Retinal pigment epithelial cell (primary cell): Measurements from ENCODE around the gene NRG3.
"Not testable (repeated sequence)": the region's sequence is repeated elsewhere in the genome, so short reads cannot be mapped to it uniquely, and the experiment has no call there.

ENCODE experiments used
- DNase-seq: peaks from one replicate; pipeline ENCODE4 v3.0.0-alpha.2; 2010; ENCODE audit warnings: low read depth
- H3K4me3 ChIP-seq: 2 replicates; pipeline ENCODE4 v1.5.1; 2011; ENCODE audit warnings: mild to moderate bottlenecking, low read length, control low read depth, moderate library complexity
- CTCF ChIP-seq: conservative IDR thresholded peaks from 2 replicates; pipeline ENCODE4 v1.5.1; 2011; ENCODE audit warnings: low read depth, low read length, control low read depth, inconsistent platforms

Gene NRG3

GRCh38 chr10:82321724-82322123 lies 446.7 kb downstream of the NRG3 start:
- TF ChIP-seq CTCF: no peak

GRCh38 chr10:82331716-82332115 lies 456.7 kb downstream of the NRG3 start:
- no peak for DNase-seq
- no peak for TF ChIP-seq CTCF
- H3K4me3 ChIP-seq: no peak overlapping the region

More at GRCh38 chr10:82321724-82322123, 446.7 kb downstream of the NRG3 start:
- H3K4me3 ChIP-seq: no peak overlapping the region
- no peak for DNase-seq

GRCh38 chr10:82335831-82336230 lies 460.8 kb downstream of the NRG3 start:
- H3K4me3 ChIP-seq: no peak overlapping the region
- TF ChIP-seq CTCF: no peak
- no peak for DNase-seq

GRCh38 chr10:82340166-82340565 lies 465.2 kb downstream of the NRG3 start:
- DNase-seq: no peak
- no peak for TF ChIP-seq CTCF
- H3K4me3 ChIP-seq: no peak overlapping the region

GRCh38 chr10:82349590-82349989 lies 474.6 kb downstream of the NRG3 start:
- H3K4me3 ChIP-seq, DNase-seq: not testable (repeated sequence)

- TF ChIP-seq CTCF: no peak
- no peak overlapping the region for H3K4me3 ChIP-seq
- DNase-seq: no peak
These were observed 478.4 kb downstream of the NRG3 start for GRCh38 chr10:82353381-82353780.

- TF ChIP-seq CTCF: no peak
- no peak for DNase-seq
- no peak overlapping the region for H3K4me3 ChIP-seq
These were observed 483.6 kb downstream of the NRG3 start for GRCh38 chr10:82358486-82359099.

- no peak for DNase-seq
- H3K4me3 ChIP-seq: no peak overlapping the region
- TF ChIP-seq CTCF: no peak
These were observed 486.3 kb downstream of the NRG3 start for GRCh38 chr10:82361256-82361655.
